Heart left ventricle (tissue), 13 donors: ENCODE data around the gene NHERF1.

Experiments used
- POLR2A ChIP-seq, 2 donors: fragments of 450-650 bp; IDR thresholded peaks; one replicate each; pipeline ENCODE4 v1.6.1; 2017; ENCODE audit warnings: antibody characterized with exemption in 2 of 2, mild to moderate bottlenecking in 2 of 2, moderate library complexity in 2 of 2
- TF ChIP-seq, protein P1 (sequence below), 12 donors: fragments of 200-600 bp; sonication (generic) in 4 of 12; IDR thresholded peaks; one replicate each; pipeline versions ENCODE4 v1.5.0 to v1.8.0; 2018 to 2022; ENCODE audit warnings: antibody characterized with exemption in 12 of 12, mild to moderate bottlenecking in 5 of 12
- donor health status: ischemic (EF 13 %, LVEDD 7.1; RV severe dilation, severe dysfunction).
- donor health status: DM: no; HTN: yes; CAD: no.
- donor health status: DM: no; HTN: no; CAD: no.
- donor health status: ischemic (EF 25% LVEDD 6.9; RV normal size, moderate dysfunction).
- donor health status: ischemic (EF 25% LVEDD 5.7; RV mildly dilated, moderate dysfunction).
- donor health status: ischemic (EF 35%, LVEDD 5.7; RV mildly dilated, moderate dysfunction).
- donor health status: nonischemic (EF 11% LVEDD 7.7; RV severe dilation, severe dysfunction).
- donor health status: DM: yes; HTN: yes; CAD: no.
- donor health status: PGD.
- donor health status: ischemic (EF 29% LVEDD 5.4; RV normal size, mild dysfunction).
- donor health status: nonischemic (EF 23%, LVEDD 6.1; RV moderate dilation, normal function).

DNA sequence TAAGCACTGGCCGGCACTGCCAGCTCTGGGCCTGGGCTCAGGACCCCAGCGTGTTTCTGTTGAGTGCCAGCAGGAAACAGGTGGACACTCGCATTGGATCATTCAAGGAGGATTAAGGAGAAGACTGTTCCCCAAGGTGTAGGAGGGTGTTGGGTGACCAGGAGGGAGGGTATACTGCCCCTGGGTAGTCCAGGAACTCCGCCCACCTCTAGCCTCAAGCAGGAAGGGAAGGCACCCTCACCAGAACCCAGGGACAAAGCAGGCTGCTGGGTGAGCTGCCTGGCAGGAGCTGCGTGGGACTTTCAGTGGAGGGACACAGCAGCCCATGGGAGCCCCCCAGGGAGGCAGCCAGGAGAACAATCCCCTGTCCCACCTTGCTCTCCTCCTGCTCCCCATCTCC is 19.1 kb upstream of the NHERF1 start:
- TF ChIP-seq, protein P1, sequence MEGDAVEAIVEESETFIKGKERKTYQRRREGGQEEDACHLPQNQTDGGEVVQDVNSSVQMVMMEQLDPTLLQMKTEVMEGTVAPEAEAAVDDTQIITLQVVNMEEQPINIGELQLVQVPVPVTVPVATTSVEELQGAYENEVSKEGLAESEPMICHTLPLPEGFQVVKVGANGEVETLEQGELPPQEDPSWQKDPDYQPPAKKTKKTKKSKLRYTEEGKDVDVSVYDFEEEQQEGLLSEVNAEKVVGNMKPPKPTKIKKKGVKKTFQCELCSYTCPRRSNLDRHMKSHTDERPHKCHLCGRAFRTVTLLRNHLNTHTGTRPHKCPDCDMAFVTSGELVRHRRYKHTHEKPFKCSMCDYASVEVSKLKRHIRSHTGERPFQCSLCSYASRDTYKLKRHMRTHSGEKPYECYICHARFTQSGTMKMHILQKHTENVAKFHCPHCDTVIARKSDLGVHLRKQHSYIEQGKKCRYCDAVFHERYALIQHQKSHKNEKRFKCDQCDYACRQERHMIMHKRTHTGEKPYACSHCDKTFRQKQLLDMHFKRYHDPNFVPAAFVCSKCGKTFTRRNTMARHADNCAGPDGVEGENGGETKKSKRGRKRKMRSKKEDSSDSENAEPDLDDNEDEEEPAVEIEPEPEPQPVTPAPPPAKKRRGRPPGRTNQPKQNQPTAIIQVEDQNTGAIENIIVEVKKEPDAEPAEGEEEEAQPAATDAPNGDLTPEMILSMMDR (IDR thresholded peaks at IDR 0.05), result no peak
- TF ChIP-seq POLR2A (IDR thresholded peaks at IDR 0.05), result no peak
